GM19099 (cell line): ENCODE results near the gene NRG2.

Experiments used
- POLR2A ChIP-seq: IDR thresholded peaks from 3 replicates; pipeline ENCODE4 v1.6.1; 2011; ENCODE audit warnings: low read depth; ENCODE audit not compliant: insufficient read length; ENCODE audit errors: extremely low read depth

Gene NRG2

DNA sequence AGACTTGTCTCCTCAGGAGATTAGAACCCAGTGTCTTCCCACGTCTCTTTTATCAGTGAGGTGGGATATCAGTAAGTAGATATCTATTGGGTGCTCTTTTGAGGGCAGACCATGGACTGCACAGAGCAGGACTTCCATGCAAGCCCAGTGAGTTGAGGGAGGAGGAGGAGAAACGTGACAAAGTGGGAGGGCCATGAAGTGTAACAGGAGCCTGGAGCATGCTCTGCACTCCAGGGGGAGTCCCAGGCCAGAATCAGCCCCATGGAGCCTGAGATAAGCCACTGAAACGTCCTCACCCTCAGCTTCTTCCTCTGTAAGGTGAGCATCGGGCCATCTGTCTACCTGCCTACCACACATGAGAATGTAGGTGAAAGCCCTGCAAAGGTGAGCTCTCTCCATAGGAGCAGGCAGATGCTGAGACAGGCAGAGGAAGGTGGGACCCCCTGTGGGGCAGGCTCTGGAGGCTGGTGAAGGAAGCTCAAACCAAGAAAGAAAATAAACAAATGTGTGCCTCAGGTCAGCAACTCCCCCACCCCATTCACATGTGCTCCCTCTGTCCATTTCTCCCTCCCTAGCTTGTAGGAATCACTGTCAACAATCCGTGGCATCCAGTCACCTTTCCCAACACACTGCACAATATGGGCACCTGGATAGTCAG lies 87.4 kb downstream of the NRG2 start:
- TF ChIP-seq POLR2A, result no peak

DNA sequence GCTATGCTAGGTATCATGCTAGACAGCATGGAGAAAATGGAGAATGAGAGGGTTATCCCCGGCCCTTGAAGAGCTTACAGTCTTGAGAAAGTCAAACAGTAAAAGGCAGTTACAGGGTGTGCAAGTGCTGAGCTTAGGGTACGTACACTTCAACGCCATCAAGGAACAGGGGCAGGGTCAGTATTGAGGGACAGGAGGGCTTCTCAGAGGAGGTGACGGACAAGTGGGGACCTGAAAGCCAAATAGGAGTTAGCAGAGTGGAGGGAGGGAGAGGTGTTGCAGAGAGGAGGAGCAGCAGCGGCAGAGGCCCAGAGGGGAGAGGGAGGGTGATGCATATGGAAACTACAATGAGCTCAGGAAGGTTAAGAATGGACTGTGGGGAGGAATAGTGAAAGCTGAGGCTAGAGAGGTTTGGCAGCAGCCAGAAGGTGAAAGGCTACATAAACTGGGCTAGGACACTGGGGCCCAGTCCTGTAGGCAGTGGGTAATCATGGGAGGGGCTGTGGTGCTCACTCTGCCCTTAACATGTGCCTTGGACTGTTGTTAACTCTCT lies 88.0 kb downstream of the NRG2 start:
- TF ChIP-seq POLR2A, result no peak

GRCh38 chr5:139954462-139954861 lies 88.6 kb downstream of the NRG2 start:
- TF ChIP-seq POLR2A, result no peak

GRCh38 chr5:139954022-139954421 lies 89.1 kb downstream of the NRG2 start:
- no peak for TF ChIP-seq POLR2A

GRCh38 chr5:139952574-139952973 lies 90.5 kb downstream of the NRG2 start:
- TF ChIP-seq POLR2A, result no peak

DNA sequence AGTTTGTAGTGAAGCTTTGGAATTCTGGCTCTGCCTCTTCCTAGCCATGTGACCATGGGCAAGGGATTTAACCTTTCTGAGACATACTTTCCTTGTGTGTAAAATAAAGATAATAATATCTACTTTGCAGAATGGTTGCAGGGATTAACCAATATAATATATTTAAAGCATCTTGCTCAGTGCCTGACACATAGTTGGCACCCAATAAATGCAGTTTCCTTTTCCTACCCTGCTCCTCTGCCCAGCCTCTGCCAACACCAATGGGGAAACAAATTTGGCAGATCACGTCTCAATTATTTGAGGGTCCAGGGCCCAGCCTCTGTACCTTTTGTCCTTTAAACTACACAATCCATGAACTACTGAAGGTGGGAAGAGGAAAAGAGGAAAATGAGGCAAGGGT lies 91.1 kb downstream of the NRG2 start:
- no peak for TF ChIP-seq POLR2A

- no peak for TF ChIP-seq POLR2A
Observed at GRCh38 chr5:139951296-139951924, 91.7 kb downstream of the NRG2 start.

GRCh38 chr5:139950436-139950835 lies 92.7 kb downstream of the NRG2 start:
- no peak for TF ChIP-seq POLR2A

- no peak for TF ChIP-seq POLR2A
Observed at GRCh38 chr5:139949710-139950109, 93.4 kb downstream of the NRG2 start.

DNA sequence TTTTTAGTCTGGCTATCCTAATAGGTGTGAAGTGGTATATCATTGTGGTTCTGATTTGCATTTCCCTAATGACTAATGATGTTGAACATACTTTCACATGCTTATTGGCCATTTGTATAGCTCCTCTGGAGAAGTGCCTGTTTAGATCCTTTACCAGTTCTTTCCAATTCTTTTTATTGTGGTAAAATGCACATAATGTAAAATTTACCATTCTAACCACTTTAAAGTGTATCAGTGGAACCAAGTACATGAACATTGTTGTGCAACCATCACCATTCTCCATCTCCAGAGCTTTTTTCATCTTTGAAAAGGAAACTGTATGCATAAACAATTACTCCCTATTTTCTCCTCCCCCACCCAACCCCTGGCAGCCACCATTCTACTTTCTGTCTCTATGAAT lies 95.4 kb downstream of the NRG2 start:
- no peak for TF ChIP-seq POLR2A

DNA sequence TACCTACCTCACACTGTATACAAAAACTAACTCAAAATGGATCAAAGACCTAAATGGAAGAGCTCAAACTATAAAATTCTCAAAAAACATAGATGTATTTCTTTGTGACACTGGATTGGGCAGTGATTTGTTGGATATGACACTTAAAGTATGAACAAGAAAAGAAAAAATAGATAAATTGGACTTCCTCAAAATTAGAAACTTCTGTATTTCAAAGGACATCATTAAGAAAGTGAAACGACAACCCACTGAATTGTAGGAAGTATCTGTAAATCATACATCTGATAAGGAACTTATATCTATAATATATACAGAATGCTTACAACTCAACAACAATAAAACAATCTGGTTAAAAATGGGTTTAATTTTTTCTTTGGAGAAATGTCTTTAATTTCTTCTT lies 96.7 kb downstream of the NRG2 start:
- TF ChIP-seq POLR2A, result no peak

DNA sequence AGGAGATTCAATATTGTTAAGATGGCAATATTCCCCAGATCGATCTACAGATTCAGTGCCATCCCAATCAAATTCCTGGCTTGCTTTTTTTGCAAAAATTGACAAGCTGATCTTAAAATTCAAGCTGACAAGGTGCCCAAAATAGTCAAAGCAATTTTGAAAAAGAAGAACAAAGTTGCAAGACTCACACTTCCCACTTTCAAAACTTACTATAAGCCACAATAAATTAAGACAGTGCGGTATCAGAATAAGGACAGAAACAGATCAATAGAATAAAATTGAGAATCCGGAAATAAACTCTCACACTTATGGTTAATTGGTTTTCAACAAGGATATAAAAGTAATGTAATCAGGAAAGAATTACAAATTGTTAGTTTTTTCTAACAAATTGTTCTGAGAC lies 97.1 kb downstream of the NRG2 start:
- no peak for TF ChIP-seq POLR2A

DNA sequence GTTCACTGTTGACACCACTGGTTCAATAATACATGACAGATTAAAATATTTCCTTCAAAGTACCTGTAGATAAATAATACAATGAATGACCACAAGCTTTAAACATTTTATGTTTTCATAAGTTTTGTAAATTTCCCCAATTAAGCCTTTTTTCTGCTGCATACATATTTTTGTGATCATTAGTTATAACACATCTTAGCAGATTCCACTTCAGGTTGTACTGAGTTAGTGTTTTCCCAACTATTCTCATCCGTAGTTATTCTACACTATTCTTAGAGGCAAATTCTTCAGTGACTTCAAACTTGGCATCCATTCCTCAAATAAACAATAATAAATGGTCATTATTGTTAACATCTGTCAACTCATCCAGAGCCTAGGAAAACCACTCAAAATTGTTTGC lies 100.9 kb downstream of the NRG2 start:
- no peak for TF ChIP-seq POLR2A

- no peak for TF ChIP-seq POLR2A
Observed at GRCh38 chr5:139930406-139930805, 112.7 kb downstream of the NRG2 start.

- TF ChIP-seq POLR2A, result no peak
Observed at GRCh38 chr5:139926797-139927503, 116.1 kb downstream of the NRG2 start.
